Stimulated activated CD4-positive, alpha-beta T cell treated with anti-CD3 and anti-CD28 coated beads, Interleukin-2, amount 100 ng/mL, for 48 hours (primary cell): ENCODE data around the gene WWOX.
A peak's percentile ranks its signal among the peaks of the same experiment; 100 is the strongest.

Source experiments
- DNase-seq, 2 donors: peaks; one replicate each; pipeline ENCODE4 v3.0.0-alpha.2; 2020

WWOX gene

GRCh38 chr16:78788696-78789095 is 689.2 kb downstream of the WWOX start:
- no peak for DNase-seq

GRCh38 chr16:78789561-78789960 is 690.1 kb downstream of the WWOX start:
- DNase-seq, result no peak

GRCh38 chr16:78791011-78791410 is 691.6 kb downstream of the WWOX start:
- no peak for DNase-seq

GRCh38 chr16:78791926-78792325 is 692.5 kb downstream of the WWOX start:
- DNase-seq, result no peak

- DNase-seq, result no peak
Observed at GRCh38 chr16:78792952-78793351, 693.5 kb downstream of the WWOX start.

GRCh38 chr16:78794581-78795250 is 695.3 kb downstream of the WWOX start:
- DNase-seq, result no peak

GRCh38 chr16:78795433-78795832 is 696.0 kb downstream of the WWOX start:
- DNase-seq, result no peak

GRCh38 chr16:78796221-78796866 is 696.9 kb downstream of the WWOX start:
- DNase-seq, result peak in 1 of 2 donors; percentile 45

- no peak for DNase-seq
Observed at GRCh38 chr16:78799429-78799828, 700.0 kb downstream of the WWOX start.

GRCh38 chr16:78800523-78800922 is 701.1 kb downstream of the WWOX start:
- DNase-seq, result no peak

GRCh38 chr16:78804058-78804735 is 704.7 kb downstream of the WWOX start:
- no peak for DNase-seq

- DNase-seq, result no peak
Observed at GRCh38 chr16:78805556-78805955, 706.1 kb downstream of the WWOX start.

GRCh38 chr16:78811247-78811646 is 711.8 kb downstream of the WWOX start:
- DNase-seq, result no peak

GRCh38 chr16:78812582-78812981 is 713.1 kb downstream of the WWOX start:
- no peak for DNase-seq

- DNase-seq, result no peak
Observed at GRCh38 chr16:78813661-78814311, 714.3 kb downstream of the WWOX start.

GRCh38 chr16:78815713-78816112 is 716.3 kb downstream of the WWOX start:
- DNase-seq, result no peak

- DNase-seq, result no peak
Observed at GRCh38 chr16:78816499-78817195, 717.2 kb downstream of the WWOX start.

- no peak for DNase-seq
Observed at GRCh38 chr16:78817200-78817739, 717.8 kb downstream of the WWOX start.

- no peak for DNase-seq
Observed at GRCh38 chr16:78821335-78821734, 721.9 kb downstream of the WWOX start.

GRCh38 chr16:78822509-78822908 is 723.1 kb downstream of the WWOX start:
- no peak for DNase-seq

- DNase-seq, result no peak
Observed at GRCh38 chr16:78823027-78823426, 723.6 kb downstream of the WWOX start.

- no peak for DNase-seq
Observed at GRCh38 chr16:78829280-78829679, 729.8 kb downstream of the WWOX start.

GRCh38 chr16:78830599-78830998 is 731.1 kb downstream of the WWOX start:
- DNase-seq, result no peak
